Lower lobe of right lung (tissue), 2 donors: Measurements from ENCODE around the gene KIAA1614. TPM values are rescaled to one million over a fixed set of nuclear protein-coding genes. Genes with fewer than 3 reads are reported as not detected.

Experiments
- ATAC-seq, 2 donors: fragments of 200-7000 bp; cut with Tn5 transposase; one replicate each; pipeline ENCODE4 v1.9.1; 2020 to 2022; ENCODE audit warnings: mild to moderate bottlenecking in 2 of 2, moderate library complexity in 2 of 2
- DNase-seq: peaks from one replicate; pipeline ENCODE4 v3.0.0-alpha.2; 2020
- H3K27ac ChIP-seq: fragments of 200-600 bp; one replicate; pipeline ENCODE4 v1.8.0; 2022
- H3K27me3 ChIP-seq: fragments of 200-600 bp; one replicate; pipeline ENCODE4 v1.8.0; 2022; ENCODE audit warnings: low read depth
- H3K36me3 ChIP-seq: fragments of 200-600 bp; one replicate; pipeline ENCODE4 v1.8.0; 2022; ENCODE audit warnings: mild to moderate bottlenecking
- H3K4me1 ChIP-seq: fragments of 200-600 bp; one replicate; pipeline ENCODE4 v1.8.0; 2022
- H3K4me3 ChIP-seq: fragments of 200-600 bp; one replicate; pipeline ENCODE4 v1.8.0; 2022; ENCODE audit warnings: mild to moderate bottlenecking
- H3K9me3 ChIP-seq: fragments of 200-600 bp; one replicate; pipeline ENCODE4 v1.8.0; 2022
- CTCF ChIP-seq: fragments of 200-600 bp; IDR thresholded peaks from one replicate; pipeline ENCODE4 v1.8.0; 2022; ENCODE audit warnings: antibody characterized with exemption, mild to moderate bottlenecking
- intact Hi-C: fragments of 100-400 bp; cut with DNase I; formaldehyde crosslinking; loops from one replicate; pipeline ENCODE4 v1.11.0; 2022
- total RNA-seq: library from RNA; stranded (reverse); fragmentation: NEBNext Ultra II Directional; extraction: Animal tissue kit (Norgen Biotek cat#: 25700); gene quantifications from one replicate; pipeline ENCODE4 v1.2.1, GENCODE V29; 2021
- donor health status: DM: no; HTN: yes; CAD: no; lungs with severe emphysema.

KIAA1614 gene
- total RNA-seq, 1 donor from 2014 or later = 4.1 TPM

DNA sequence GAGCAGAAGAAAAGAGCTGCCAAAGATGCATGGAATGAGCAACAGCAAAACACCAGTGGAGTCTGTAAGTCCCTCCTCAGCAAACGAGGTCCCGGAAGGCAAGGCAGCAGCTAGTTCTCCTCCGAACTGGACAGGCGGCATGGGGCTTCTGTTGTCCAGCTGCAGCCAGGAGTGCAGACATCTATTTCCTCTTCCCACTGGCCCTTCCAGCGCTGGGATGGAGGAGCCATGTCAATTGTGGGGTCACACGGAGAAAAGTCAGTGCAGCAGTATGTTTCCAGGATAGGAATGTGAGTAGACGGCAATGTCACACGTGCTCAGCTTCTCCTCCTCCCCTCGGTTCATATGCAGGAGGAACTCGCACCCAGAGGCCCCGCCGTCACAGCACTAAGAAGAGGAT lies 63.5 kb downstream of the KIAA1614 start:
- intact Hi-C loops = no loop called here
- Histone ChIP-seq H3K9me3 (no peaks in the 10 kb centered on the region), H3K4me3 (no peak overlapping the region), H3K27ac (no peak overlapping the region), H3K4me1 (peaks cover 17% of the 10 kb centered on the region), H3K36me3 (peaks cover 93% of the 10 kb centered on the region), H3K27me3 (no peaks in the 10 kb centered on the region)
- DNase-seq (no peak), ATAC-seq (no peak)
- TF ChIP-seq CTCF = no peak

DNA sequence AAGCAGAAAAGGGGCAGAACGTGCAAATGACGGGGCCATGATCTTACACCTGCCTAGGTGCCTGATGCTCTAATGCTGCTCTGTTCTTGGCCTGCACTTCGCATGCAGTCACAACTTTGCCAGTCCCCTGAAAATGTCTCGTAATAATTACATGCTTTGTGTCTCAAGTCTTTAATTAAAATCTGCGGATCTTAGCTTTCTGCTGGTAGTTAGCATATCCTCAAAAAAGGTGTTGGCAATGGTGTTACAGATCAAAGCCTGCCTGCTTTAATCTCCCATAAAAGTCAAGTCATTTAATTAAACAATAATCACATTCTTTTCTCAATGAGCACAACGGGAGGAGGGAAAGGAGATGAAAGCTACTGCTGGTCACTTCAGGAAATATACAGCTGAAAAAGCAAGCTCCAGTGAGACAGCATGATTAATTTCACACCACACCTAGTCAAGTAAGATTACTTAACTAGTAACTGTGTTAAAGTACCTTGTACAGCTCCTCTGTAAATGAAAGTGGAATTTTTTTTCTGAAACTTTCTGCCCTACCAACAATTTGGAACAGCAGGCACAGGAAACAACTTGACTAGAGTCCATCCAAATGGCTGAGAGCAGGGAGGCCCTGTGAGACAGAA lies 64.1 kb downstream of the KIAA1614 start:
- Histone ChIP-seq H3K36me3 (peaks cover 93% of the 10 kb centered on the region), H3K4me3 (no peak overlapping the region), H3K4me1 (peaks cover 19% of the 10 kb centered on the region), H3K27me3 (no peaks in the 10 kb centered on the region), H3K9me3 (no peaks in the 10 kb centered on the region), H3K27ac (no peak overlapping the region)
- intact Hi-C loops = no loop called here
- TF ChIP-seq CTCF = no peak
- DNase-seq (no peak), ATAC-seq (peak; percentile 37 to 63)

DNA sequence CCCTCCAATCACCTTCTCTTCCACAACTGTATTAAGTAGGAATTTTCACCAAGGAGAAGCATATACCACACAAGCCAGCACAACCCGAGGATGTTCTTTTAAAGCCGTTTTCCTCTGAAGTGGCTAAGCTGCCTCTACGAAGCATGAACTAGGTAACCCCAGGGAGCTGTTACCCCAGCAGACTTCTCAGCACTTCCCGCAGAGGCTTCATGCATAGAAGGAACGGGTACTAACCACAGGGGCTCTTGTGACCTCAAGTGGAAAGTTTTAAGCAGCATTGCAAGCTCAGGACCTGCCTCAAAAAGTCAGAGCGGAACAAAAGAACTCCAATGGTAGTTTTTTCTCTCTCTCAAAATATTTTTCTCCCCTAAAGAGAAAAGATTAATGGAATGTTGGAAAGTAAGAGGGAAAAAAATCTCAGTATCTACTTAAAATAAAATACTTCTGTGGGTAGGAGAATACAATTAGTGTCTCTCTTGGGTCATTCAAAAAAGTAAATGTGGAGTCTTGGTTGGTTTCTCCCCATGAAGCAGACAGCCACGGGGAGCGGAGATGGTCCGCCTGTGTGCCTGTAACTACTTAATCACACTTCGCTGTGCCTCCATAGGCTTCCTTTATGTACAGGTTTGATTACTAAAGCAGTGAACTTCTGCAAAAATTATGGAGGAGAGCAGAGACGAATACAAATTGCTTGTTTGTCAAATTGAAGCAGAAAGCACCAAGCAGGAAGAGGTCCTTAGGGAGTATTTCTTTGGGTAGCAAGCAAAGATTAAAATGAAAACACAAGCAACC lies 69.1 kb downstream of the KIAA1614 start:
- ATAC-seq = peak; percentile 66 to 77
- Histone ChIP-seq H3K4me1 (peaks cover 19% of the 10 kb centered on the region), H3K4me3 (no peak overlapping the region), H3K36me3 (peaks cover 92% of the 10 kb centered on the region), H3K27ac (no peak overlapping the region), H3K27me3 (no peaks in the 10 kb centered on the region), H3K9me3 (no peaks in the 10 kb centered on the region)
- intact Hi-C loops = no loop called here
- no peak for TF ChIP-seq CTCF
- no peak for DNase-seq

GRCh38 chr1:180982422-180982821 lies 69.7 kb downstream of the KIAA1614 start:
- no peak overlapping the region for H3K27ac ChIP-seq
- intact Hi-C loops = no loop called here
- DNase-seq (no peak), ATAC-seq (no peak)
- no peaks in the 10 kb centered on the region for H3K27me3 ChIP-seq
- no peak for TF ChIP-seq CTCF
- H3K4me3 ChIP-seq = no peak overlapping the region
- H3K9me3 ChIP-seq = no peaks in the 10 kb centered on the region
- H3K4me1 ChIP-seq = peaks cover 19% of the 10 kb centered on the region
- peaks cover 92% of the 10 kb centered on the region for H3K36me3 ChIP-seq

DNA sequence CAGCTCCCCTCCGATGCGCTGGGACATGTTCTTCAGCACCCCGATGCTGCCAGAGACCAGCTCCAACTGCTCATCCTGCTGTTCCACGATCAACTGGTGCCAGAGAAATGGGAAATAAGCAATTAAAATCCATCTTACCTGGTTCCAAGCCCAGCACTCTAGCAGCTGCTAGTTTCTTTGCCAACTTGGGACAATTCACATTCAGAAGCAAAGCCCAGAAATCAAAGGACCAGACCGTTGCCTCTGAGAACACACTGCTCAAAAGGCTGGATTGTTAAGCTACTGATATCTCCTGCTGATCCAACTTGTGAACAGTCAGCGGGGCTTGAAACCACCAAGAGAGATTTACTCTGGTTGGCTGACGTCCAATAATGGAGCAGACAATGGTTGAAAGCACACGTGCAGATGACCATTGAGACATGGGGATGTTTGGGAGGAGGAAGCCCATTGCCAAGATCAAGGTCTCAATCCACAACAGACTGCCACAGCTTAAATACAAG lies 75.6 kb downstream of the KIAA1614 start:
- intact Hi-C loops = no loop called here
- Histone ChIP-seq H3K4me3 (no peak overlapping the region), H3K27me3 (no peaks in the 10 kb centered on the region), H3K4me1 (no peaks in the 10 kb centered on the region), H3K36me3 (peaks cover 98% of the 10 kb centered on the region), H3K27ac (no peak overlapping the region), H3K9me3 (no peaks in the 10 kb centered on the region)
- no peak for TF ChIP-seq CTCF
- no peak for DNase-seq
- ATAC-seq = no peak
